Measurements from ENCODE around the gene TNC.

Gene TNC

DNA sequence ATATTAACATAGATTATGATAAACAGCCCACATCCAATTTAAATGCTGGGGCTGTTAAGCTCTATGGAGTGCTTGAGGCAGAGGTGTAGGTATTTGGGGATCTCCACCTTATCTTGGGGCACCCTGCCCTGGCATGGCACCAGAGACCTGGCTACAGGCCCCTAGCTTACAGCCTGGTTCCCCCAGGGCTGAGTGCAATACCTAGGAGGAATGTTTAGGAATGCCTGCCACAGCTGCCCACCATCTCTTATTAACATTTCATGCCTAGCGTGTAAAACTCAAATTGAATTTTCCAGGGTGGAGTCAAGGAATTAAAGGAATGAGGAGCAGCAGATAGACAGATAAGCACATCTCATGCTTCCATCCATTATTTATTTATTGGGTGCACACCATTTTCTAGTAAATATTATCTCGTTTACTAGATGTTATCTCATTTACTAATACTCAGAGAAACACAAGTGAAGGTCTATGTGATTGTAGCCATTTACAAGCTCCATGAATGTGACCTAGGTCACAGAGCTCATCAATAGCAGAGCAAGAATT is 131.9 kb downstream of the TNC start:
- Mint-ChIP-seq H3K4me1 (peaks cover 40% of the 10 kb centered on the region), H3K36me3 (ENCODE audit: low read depth) (no peaks in the 10 kb centered on the region), H3K9me3 (no peaks in the 10 kb centered on the region), H3K27ac (no peak overlapping the region), H3K4me3 (no peak overlapping the region), H3K27me3 (peaks cover 6% of the 10 kb centered on the region)
- ATAC-seq (no peak), DNase-seq (no peak)

DNA sequence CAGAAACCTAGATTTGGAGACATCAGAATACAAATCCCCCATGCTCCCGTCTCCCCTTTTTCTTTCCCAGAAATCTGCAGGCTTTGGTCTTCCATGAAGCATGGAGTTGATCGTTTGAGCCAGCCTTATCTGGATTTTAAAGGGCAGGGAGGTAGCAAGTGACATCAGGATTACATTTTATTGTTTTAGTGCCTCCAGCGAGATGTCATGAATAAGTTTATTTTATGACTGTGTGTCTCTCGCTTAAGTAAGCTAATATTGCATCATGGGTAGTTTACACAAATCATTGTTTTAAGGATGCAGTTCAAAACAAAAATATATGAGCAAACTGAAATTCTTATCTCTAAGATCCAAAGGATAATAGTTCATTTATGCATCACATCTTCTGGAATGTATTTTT is 136.9 kb downstream of the TNC start:
- peaks cover 6% of the 10 kb centered on the region for H3K27me3 Mint-ChIP-seq

DNA sequence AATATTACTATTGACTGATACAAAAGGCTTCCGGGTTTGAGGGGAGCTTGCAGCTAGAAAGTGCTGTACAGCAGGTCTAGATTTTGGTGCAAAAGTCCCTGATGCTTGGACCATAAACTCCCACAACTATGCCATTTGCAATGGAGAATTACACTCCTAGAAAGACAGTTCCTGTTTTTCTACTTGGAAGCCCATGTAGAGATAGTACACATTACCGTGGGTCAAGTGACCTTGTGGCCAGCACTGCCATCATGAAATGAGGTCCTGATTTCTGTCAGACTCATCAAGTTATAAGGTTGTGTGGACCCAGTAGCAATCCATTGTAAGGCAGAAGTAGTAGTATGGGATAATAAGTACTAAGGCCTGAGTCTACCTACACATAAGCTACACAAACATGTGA is 144.7 kb downstream of the TNC start:
- Mint-ChIP-seq H3K36me3 (ENCODE audit: low read depth) (peaks cover 2% of the 10 kb centered on the region), H3K9me3 (no peaks in the 10 kb centered on the region), H3K4me3 (no peak overlapping the region), H3K4me1 (peaks cover 15% of the 10 kb centered on the region), H3K27me3 (no peaks in the 10 kb centered on the region), H3K27ac (no peak overlapping the region)
- ATAC-seq (no peak), DNase-seq (no peak)

More for the DNA sequence above, 136.9 kb downstream of the TNC start:
- no peaks in the 10 kb centered on the region for H3K4me1 Mint-ChIP-seq
- H3K9me3 Mint-ChIP-seq: no peaks in the 10 kb centered on the region
- no peak overlapping the region for H3K27ac Mint-ChIP-seq
- no peak for DNase-seq
- no peak overlapping the region for H3K4me3 Mint-ChIP-seq
- ATAC-seq: no peak
- peaks cover 2% of the 10 kb centered on the region for H3K36me3 Mint-ChIP-seq (ENCODE audit: low read depth)

DNA sequence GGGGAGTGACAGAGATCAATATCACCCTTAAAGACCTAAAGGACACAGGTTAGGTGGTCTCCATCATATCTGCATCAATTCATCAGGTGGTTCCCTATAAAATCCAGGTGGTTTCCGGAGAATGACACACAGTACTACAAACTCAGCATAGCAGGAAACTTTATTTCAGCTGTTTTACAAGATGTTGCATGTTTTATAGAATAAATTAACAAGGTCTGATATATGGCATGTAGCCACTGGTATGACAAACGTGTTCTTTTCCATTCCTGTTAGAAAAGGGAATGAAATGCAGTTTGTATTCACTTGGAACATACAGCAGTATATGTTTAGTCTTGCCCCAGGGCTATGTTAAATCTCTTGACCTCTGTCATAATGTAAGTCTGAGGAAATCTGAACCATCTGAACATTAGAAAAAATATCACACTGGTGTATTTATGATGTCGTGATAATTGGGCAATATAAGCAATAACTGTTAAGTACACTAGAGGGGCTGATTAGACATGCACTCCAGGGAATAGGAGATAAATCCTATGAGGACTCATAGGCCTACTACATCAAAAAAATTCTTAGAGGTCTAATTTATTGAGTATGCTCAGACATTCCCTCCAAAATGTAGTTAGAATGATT is 145.3 kb downstream of the TNC start:
- H3K36me3 Mint-ChIP-seq (ENCODE audit: low read depth): peaks cover 2% of the 10 kb centered on the region
- no peaks in the 10 kb centered on the region for H3K9me3 Mint-ChIP-seq
- peaks cover 21% of the 10 kb centered on the region for H3K4me1 Mint-ChIP-seq
- no peak for ATAC-seq
- H3K27me3 Mint-ChIP-seq: no peaks in the 10 kb centered on the region
- H3K4me3 Mint-ChIP-seq: no peak overlapping the region
- H3K27ac Mint-ChIP-seq: no peak overlapping the region
- no peak for DNase-seq

Data from activated naive CD8-positive, alpha-beta T cell treated with anti-CD3 and anti-CD28 coated beads, Interleukin-2, amount 50 U/mL, for 24 hours (primary cell).